ENCODE measurements around the gene NMBR.

- TF ChIP-seq CTCF (conservative IDR thresholded peaks at IDR 0.05; ENCODE audit: low read depth, low read length) (no peak), EZH2 (IDR thresholded peaks at IDR 0.05; ENCODE audit: borderline replicate concordance, low read depth, low read length, poor library complexity, severe bottlenecking) (no peak)
Measured at GRCh38 chr6:142195862-142196541, 49.1 kb upstream of the NMBR start.
